ENCODE measurements around the gene KAT6B.
"Not testable (repeated sequence)": the region's sequence is repeated elsewhere in the genome, so short reads cannot be mapped to it uniquely, and the experiment has no call there.

The KAT6B gene

DNA sequence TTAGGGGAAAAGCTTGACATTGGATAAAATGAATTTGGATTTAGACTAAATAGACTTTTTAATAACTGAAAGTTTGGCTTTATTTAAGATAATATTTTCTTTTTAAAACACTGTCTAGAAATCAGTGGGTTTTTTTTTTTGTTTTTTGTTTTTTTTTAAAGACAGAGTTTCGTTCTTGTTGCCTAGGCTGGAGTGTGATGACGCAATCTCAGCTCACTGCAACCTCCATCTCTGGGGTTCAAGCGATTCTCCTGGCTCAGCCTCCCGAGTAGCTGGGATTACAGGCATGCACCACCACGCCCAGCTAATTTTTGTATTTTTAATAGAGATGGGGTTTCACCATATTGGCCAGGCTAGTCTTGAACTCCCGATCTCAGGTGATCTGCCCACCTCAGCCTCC is 66.9 kb downstream of the KAT6B start:
- not testable (repeated sequence) for DNase-seq

DNA sequence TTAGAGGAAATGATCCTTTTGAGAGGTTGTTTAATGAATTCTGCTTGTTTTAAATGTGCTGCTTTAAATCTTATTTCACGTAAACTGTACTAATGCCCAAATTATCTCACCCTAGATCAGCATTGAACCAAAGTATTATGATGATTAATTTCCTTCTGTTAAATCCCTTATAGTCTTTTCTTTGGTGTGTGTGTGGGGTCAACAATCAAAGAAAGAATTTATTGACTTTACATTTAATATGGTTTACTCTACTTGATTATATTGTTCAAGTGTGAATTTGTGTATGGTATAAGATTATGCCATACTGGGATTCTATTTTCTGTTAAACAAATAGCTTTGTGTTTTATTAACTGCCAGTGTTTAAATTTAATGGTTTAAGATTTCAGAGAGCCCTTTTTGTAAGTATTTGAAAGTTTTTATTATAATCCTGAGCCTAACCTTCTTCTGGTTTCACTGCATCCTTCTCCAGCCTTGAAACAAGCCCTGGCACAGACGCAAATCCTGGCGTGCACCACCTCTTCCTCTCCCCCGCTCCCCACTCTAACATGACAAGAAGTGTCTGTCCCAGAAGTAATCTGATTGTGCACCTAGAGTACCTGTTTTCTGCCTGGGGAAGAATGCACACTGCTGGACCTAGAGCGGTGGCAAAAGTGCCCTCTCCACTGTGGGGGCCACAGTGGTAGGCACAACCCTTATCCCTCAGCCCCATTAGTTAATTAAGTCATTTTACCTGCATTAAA is 70.6 kb downstream of the KAT6B start:
- no peak for DNase-seq

DNA sequence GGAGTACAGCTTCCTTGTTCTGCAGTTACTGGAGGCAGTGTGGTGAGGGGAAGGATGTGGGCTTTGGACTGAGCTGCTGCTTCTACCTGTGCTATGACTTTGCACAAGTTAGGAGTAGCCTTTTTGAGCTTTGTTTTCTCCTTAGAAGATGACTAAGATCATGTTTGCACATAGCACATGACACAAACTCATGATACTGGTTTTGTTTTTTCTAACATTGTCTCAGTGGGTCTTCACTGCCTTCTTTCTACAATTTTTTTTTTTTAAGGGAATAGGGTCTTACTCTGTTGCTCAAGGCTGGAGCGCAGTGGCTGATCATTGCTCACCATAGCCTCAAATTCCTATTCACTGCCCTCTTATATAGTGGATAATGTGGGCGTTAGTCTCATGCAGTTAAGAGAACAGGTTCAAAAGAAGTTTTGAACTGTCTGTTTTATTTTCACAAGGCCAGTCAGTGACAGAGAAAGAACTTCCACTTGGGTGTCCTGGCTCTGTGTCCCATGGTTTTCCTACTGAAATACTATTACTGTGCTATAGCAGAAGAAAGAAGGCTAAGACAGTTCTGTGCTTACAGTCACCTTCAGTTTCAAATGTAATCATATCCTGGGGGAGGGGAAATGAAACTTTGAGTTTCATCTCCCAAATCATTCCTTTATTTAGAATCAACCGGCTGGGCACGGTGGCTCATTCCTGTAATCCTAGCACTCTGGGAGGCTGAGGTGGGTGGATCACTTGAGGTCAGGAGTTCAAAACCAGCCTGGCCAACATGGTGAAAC is 72.0 kb downstream of the KAT6B start:
- DNase-seq, result no peak

- no peak for DNase-seq
Observed at GRCh38 chr10:74900297-74900696, 73.9 kb downstream of the KAT6B start.

DNA sequence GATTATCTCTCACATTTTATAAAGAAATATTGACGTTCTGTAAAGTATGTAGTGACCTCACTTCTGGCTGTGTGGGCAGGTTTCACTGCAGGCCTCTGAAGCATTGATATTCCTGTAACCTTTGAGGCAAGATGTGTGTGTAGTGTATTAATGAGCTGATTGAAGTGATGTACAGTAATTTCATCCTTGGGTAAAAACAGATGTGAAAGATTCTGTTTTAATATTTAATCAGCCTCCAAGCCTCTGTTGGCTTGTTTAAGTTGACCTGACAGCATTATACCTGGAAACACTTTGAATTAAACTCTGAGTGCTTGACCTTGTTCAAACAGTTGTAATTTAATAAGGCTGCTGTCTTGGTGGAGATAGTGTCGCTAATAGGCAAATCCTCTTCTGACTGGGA is 74.9 kb downstream of the KAT6B start:
- no peak for DNase-seq

- DNase-seq, result no peak
Observed at GRCh38 chr10:74901867-74902450, 75.6 kb downstream of the KAT6B start.

DNA sequence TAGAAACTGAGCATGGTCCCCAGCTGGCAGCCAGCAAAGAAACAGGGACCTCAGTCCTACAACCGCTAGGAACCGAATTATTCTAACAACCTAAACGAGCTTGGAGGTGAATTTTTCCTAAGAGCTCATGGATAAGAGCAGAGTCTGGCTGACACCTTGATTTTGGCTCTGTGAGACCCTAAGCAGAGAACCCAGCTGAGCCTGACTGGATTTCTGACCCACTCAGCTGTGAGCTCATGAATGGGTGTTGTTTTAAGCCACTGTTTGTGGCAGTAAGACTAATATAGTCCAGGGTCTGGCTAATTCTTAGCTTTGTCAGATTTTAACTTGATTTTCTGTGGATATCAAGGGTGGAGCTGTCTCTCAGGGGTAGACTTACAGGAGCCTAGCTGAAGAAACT is 77.1 kb downstream of the KAT6B start:
- DNase-seq, result no peak

GRCh38 chr10:74906611-74907198 is 80.3 kb downstream of the KAT6B start:
- DNase-seq, result no peak

DNA sequence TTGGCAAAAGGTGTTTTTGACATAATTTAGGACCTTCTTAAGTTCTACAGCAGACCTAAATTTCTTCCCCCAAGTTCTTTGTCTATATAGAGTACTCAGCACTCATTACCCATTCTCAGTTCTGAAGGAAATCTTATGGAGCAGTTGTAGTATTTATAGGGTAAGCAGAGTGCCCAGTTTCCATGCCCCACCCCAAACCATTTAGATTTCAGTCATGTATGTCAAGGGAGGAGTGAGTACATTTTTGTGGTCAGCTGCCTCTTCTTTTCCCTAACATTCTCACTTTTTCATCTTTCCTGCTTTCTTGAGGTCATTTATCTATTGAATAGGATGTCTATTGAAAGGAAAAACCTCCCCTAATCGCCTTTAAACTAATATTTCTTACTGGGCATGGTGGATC is 83.3 kb downstream of the KAT6B start:
- no peak for DNase-seq

GRCh38 chr10:74910241-74910975 is 84.0 kb downstream of the KAT6B start:
- DNase-seq, result no peak

- DNase-seq, result no peak
Observed at GRCh38 chr10:74910976-74911350, 84.6 kb downstream of the KAT6B start.

- DNase-seq, result no peak
Observed at GRCh38 chr10:74912182-74912581, 85.8 kb downstream of the KAT6B start.

DNA sequence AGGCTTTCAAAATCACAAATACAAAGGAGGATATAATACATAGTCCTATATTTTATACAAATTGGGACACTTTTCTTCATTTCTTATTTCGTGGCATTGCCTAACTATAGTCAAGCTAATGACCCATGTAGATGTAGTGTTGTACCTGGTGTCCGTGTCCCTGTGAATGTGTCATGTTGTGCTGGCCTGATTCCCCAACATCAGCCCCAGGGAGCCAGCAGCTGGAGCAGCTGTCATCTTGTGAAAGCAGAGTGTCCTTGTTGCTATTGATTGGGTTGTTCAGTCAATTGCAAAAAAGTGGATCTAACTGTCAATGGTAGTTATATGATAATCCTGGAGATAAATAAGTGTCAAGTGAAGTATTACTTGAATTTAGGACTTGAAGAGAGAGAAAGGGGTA is 86.3 kb downstream of the KAT6B start:
- no peak for DNase-seq

GRCh38 chr10:74913377-74913979 is 87.1 kb downstream of the KAT6B start:
- DNase-seq, result no peak

DNA sequence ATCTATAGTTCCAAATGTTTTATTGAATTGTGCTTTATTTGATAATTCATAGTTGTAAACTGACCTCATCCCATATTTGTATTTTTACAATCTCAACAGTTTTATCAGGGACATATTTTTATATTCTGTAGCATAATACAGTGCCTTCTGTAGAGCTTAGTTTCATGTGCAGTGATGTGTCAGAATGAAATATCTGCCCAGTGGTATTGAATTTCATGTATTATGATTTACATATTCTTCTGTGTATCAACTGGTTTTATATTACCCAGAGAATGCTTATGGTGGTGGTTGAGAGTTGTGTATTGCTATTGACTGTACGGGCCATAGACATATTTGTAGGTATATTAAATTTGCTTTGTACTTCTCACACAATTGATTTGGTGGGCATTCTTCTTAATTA is 89.9 kb downstream of the KAT6B start:
- DNase-seq, result no peak

DNA sequence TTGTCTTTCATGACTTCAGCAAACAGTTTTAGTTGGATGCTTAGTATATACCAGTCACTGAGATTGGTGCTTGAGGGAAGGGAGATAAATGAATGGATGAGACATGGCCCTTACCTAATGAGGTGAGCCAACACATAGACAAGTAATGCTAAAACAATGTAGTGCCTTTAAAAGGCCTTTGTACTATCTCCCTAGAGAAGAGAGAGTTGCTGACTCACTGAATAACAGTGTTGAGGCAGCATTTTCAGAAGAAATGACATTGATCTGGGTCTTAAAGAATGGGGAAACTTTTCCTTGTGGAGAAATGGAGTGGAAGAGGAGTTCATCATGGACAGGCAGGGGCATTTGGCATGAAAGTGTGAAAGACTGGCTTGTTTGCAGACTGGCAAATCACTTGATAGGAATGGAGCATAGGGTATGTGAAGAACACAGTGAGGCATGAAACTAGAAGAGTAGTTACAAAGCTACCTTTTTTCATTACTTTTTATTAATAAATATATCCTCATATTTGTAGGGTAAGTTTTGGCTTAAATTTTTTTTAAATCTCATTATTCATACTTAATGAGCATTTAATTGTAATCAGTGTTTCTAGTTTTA is 91.2 kb downstream of the KAT6B start:
- DNase-seq, result no peak

GRCh38 chr10:74919671-74920070 is 93.3 kb downstream of the KAT6B start:
- no peak for DNase-seq

GRCh38 chr10:74921070-74921469 is 94.7 kb downstream of the KAT6B start:
- not testable (repeated sequence) for DNase-seq

DNA sequence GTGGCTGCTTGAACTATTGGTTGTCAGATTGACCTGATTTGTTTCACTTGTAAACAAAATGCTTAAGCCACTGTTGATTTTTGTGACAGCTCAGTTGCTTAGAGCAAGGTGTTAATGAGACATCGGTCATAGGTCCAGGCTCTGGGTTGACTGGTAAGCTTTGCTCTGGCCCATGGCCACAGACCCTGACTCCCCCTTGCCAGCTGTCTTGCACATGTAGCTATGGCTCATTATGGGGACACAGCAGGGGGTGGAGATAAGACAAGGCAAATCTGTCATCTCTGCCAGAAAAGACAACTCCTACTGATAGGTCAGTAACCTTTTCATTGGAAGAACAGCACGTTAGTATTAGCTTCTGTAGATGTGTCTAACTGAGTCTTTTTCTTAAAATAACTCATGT is 95.3 kb downstream of the KAT6B start:
- DNase-seq, result no peak

GRCh38 chr10:74922921-74923320 is 96.5 kb downstream of the KAT6B start:
- no peak for DNase-seq

DNA sequence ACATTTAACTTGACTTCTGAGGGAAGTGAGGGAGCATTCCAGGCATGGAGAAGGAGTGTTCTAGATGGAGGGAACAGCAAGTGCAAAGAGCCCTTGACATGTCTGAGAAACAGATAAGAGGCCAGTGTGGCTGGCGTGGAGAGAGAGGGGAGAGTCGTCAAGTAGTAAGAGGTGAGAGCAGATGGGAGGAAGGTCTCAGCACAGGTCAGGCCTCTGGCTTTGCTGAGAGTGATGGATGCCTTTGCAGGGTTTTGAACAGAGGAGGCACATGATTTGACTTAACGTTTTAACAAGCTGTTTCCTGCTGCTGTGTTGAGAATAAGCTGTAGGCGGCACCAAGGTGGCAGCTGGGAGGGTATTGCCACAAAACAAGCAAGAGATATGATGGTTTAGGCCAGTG is 97.2 kb downstream of the KAT6B start:
- no peak for DNase-seq

Measured in hippocampal formation (tissue), 2 donors.